Activated T-helper 1 cell treated with anti-CD3 and anti-CD28 coated beads, Interleukin-2, amount 50 U/mL, for 16 hours (primary cell): Measurements from ENCODE around the gene FAM107B.
"Not testable (repeated sequence)": the region's sequence is repeated elsewhere in the genome, so short reads cannot be mapped to it uniquely, and the experiment has no call there.

Experiments used
- DNase-seq, 2 donors: peaks; one replicate each; pipeline ENCODE4 v3.0.0-alpha.2; 2020; ENCODE audit warnings: low read depth in 1 of 2, low spot score in 1 of 2

The FAM107B gene

GRCh38 chr10:14603534-14604102 is 171.1 kb downstream of the FAM107B start:
- DNase-seq, result no peak

- no peak for DNase-seq
Observed at GRCh38 chr10:14602807-14603533, 171.7 kb downstream of the FAM107B start.

GRCh38 chr10:14601872-14602725 is 172.6 kb downstream of the FAM107B start:
- DNase-seq, result peak; percentile 28 to 49

- DNase-seq, result no peak
Observed at GRCh38 chr10:14601326-14601725, 173.4 kb downstream of the FAM107B start.

- DNase-seq, result no peak
Observed at GRCh38 chr10:14600065-14600464, 174.6 kb downstream of the FAM107B start.

GRCh38 chr10:14598809-14599764 is 175.6 kb downstream of the FAM107B start:
- DNase-seq, result no peak

GRCh38 chr10:14595526-14596182 is 179.0 kb downstream of the FAM107B start:
- DNase-seq, result no peak

GRCh38 chr10:14594878-14595525 is 179.7 kb downstream of the FAM107B start:
- no peak for DNase-seq

GRCh38 chr10:14593806-14594205 is 180.9 kb downstream of the FAM107B start:
- no peak for DNase-seq

GRCh38 chr10:14592566-14592965 is 182.1 kb downstream of the FAM107B start:
- no peak for DNase-seq

- no peak for DNase-seq
Observed at GRCh38 chr10:14592026-14592425, 182.7 kb downstream of the FAM107B start.

- DNase-seq, result not testable (repeated sequence)
Observed at GRCh38 chr10:14588938-14589294, 185.8 kb downstream of the FAM107B start.

- peak in 1 of 2 donors; percentile 37 for DNase-seq
Observed at GRCh38 chr10:14588084-14588937, 186.4 kb downstream of the FAM107B start.

GRCh38 chr10:14587540-14588083 is 187.1 kb downstream of the FAM107B start:
- DNase-seq, result no peak

- peak; percentile 36 to 56 for DNase-seq
Observed at GRCh38 chr10:14586901-14587300, 187.8 kb downstream of the FAM107B start.

- DNase-seq, result no peak
Observed at GRCh38 chr10:14585287-14586193, 189.2 kb downstream of the FAM107B start.

GRCh38 chr10:14584661-14585060 is 190.0 kb downstream of the FAM107B start:
- no peak for DNase-seq

GRCh38 chr10:14583967-14584366 is 190.7 kb downstream of the FAM107B start:
- no peak for DNase-seq
